NCI-H187 treated with DMSO at 0.1 percent for 48 hours (cell line): ENCODE results near the gene MCOLN2.

ENCODE experiments used
- DNase-seq: peaks from one replicate; lab custom pipeline; 2025; lab: John Stamatoyannopoulos, UW

The MCOLN2 gene

GRCh38 chr1:84896279-84896678, 100.6 kb downstream of the MCOLN2 start:
- DNase-seq: no peak

- no peak for DNase-seq
These were observed 104.0 kb downstream of the MCOLN2 start, which contains the start of gene LPAR3 for GRCh38 chr1:84892705-84893618. LPAR3 (minus strand) TSS chr1:84893206; CDS start chr1:84866120, 27,086 bp downstream.

GRCh38 chr1:84890566-84890965, 106.3 kb downstream of the MCOLN2 start:
- no peak for DNase-seq

- no peak for DNase-seq
These were observed 107.5 kb downstream of the MCOLN2 start for GRCh38 chr1:84889437-84889836.

- no peak for DNase-seq
These were observed 108.2 kb downstream of the MCOLN2 start for GRCh38 chr1:84888753-84889152.

- no peak for DNase-seq
These were observed 109.5 kb downstream of the MCOLN2 start for GRCh38 chr1:84887261-84887934.

- no peak for DNase-seq
These were observed 111.4 kb downstream of the MCOLN2 start for GRCh38 chr1:84885469-84885868.

GRCh38 chr1:84884671-84885389, 112.1 kb downstream of the MCOLN2 start:
- no peak for DNase-seq

- DNase-seq: no peak
These were observed 113.6 kb downstream of the MCOLN2 start for GRCh38 chr1:84883286-84883685.

- DNase-seq: no peak
These were observed 119.3 kb downstream of the MCOLN2 start for GRCh38 chr1:84877592-84877991.

- no peak for DNase-seq
These were observed 120.6 kb downstream of the MCOLN2 start for GRCh38 chr1:84876353-84876752.
